GM18526 (cell line): Measurements from ENCODE around the gene LYZ.

Experiments used
- POLR2A ChIP-seq: IDR thresholded peaks from 3 replicates; pipeline ENCODE4 v1.6.1; 2011; ENCODE audit not compliant: insufficient read length; ENCODE audit errors: extremely low read depth

LYZ gene

DNA sequence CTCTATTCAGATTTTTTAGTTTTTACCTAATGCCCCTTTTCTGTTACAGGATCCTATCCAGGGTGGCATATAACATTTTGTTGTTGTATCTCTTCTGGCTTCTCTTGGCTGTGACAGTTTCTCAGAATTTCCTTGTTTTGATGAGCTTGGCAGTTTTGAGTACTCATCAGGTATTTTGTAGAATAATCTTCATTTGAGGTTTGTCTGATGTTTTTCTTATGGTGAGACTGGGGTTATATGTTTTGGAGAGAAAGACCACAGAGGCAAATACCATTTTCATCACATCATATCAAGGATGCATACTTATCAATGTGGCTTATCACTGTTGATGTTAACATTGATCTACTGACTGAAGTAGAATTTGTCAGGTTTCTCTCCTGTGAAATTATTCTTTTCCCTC is 14.0 kb upstream of the LYZ start:
- no peak for TF ChIP-seq POLR2A

DNA sequence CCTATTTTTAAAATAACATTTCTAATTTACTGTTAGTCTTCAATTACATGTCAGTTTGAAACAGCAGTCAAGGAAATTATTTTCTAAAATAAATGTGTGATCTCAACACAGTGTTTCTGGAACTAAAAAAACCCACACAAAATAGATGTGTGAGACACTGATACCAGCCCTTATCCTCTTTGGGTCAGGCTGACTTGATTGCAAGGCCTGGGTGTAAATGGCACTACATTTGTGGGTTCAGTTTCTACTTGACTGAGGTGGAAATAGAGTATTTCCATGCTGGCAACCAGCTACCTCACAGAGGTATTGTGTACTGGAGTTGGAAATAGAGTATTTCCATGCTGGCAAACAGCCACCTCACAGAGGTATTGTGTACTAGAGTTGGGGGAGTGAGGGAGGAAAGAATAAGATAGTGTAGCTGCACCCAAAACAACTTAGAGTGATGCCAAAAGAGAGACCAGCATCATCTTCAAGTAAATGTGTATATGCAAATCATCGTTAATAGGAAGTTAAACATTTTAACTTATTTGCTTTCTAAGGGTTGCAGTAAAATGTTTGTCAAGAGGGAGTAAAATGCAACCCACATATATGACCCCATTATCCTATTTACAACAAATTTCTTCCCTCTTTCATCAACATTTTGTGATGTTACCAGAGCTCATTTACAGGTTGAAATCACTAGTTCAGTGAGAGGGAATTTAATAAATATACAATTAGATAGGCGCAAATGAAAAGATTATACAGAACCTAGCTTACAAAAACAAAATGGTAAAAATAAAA is 10.7 kb upstream of the LYZ start:
- TF ChIP-seq POLR2A = no peak

DNA sequence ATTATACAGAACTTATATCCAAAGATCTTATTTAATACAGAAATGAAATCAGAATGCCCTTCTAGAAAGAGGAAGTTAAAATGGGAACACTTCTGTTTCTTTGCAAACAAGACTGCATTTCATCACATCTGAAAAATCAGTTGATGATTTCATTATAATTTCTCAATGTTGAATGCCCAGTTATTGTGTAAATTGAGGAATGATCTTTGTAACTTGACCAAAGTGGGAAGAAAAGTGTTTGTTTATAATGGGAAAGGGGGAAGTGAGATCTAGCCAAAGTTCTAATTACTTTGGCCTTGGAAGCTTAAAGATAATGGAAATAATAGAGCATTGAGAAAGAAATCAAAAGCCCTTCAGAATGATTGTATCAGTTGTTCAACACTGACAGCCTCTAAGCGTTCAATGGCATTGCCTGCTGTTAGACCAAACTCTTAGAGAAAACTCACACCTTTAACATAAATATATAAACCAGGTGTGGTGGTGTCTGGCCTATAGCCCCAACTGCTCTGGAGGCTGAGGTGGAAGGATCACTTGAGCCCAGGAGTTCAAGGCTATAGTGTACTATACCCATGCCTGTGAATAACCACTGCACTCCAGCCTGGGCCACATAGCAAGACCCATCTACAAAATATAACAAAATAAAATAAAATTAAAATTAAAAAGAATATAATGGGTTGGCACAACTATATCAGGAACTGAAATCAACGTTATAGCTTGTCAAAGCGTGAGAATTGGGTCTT is 9.9 kb upstream of the LYZ start:
- no peak for TF ChIP-seq POLR2A

DNA sequence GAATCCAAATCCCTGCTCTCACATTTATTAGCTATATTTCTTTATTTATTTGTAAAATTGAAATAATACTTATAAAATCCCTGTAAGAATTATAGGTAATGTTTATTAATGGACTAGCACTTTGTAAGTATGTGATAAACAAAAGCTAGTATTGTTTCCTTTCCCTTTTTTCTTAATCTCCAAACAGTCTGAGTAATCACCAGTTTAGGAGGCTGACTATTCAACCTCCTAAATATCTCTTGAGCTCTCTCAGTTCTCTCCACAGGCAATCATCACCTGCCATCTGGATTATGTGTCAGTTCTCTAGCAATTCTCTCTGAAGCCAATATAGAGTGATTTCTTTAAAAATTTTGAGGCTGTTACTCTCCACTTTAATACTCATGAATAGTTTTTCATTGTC is 9.2 kb upstream of the LYZ start:
- no peak for TF ChIP-seq POLR2A

DNA sequence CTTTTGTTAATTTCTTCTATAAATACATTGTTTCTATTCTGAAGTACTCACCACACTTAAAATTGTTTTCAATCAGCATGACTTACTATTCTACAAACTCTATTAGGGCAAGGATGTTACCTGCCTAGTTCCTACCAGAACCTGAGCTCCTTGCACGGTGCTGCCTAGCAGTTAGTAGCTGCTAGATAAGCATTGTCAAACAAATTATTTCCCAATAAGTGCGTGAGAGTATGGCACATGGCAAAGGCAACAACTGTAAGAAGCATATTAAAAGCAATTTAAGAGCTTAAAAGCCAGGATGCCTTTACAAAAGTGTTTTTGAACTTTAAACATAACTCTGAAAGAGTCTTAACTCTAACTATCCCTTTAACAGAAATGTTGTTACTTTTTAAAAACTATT is 8.2 kb upstream of the LYZ start:
- TF ChIP-seq POLR2A = no peak

DNA sequence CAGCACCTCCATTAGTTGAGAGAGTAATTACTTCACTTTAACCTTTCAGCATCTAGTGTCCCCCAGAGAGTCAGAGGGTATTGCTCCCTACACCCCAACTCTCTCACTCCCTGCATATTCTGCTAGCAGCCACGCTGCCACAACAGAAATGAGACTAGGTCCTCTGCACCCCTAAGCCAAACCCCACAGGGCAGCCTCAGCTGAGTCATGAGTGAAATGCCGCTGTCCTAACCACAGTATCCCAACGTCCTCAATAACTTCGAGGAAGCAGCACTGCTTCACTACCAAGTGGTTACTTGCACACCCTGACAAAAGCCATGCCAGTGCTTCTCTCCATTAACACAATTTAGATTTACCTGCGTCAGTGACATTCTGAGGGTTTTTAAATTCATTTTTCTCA is 6.9 kb upstream of the LYZ start:
- no peak for TF ChIP-seq POLR2A

DNA sequence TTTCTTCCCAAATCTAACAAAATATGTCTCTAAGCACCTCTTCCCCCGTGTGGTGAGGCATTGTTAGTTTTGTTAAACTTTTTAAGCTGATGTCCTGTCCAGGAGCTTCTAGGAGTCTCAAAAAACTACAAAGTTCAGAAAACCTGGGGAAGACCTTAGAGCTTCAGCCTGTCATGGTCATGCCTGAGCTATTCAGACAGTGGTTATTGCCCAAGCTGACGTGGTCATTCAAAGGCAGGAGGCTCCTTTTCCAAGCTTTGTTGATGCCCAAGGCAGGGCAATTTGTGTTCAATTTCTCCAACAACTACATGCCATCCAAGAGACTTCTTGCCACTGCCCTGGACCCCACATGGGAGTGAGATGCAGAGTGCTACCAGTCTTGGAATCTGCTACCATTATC is 5.8 kb upstream of the LYZ start:
- TF ChIP-seq POLR2A = no peak

DNA sequence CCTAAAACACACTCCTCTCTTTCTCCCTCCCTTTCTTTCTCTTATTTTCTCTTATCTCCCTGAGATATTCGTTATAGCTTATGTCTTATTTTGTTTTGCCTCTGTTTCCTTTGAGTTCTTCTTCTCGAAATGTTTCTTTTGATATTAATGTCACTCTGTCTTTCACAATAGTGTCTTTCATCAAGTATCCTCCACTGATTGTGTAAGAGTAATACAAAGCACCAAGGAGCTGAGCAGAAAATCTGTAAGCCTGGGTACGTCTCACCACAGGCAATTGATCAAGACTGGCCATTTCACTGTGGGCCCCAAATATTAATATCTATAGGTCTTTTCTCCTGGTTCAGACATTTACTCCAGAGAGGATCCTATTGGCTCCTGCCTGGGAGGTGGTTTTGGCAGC is 4.8 kb upstream of the LYZ start:
- no peak for TF ChIP-seq POLR2A

DNA sequence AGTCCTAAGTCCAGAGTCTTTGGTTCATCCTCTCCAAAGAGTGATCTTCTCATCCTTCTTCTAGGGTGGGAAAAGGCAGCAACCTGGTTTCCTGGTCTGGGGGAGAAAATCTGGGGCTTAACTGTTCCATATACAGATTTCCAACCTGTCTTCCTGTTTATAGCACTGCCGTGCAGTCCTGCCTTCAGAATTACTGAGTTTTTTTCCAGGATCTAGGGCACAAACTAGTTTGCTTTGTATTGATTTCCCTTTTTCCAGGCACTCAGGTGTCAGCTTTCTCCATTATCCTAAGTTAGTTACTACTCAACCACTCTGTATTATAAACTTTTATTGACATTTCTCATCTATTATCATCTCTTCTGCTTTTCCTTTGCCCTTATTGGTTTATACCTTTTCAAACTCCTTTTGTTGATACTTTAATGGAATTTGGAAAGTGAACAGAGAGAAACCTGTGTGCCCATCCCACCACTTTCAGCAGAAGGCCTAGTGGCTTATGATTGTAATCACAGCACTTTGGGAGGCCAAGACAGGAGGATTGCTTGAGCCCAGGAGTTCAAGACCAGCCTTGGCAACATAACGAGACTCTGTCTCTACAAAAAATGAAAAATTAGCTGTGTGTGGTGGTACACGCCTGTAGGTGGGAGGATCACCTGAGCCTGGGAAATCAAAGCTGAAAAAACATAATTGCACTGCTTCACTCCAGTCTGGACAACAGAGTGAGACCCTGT is 4.1 kb upstream of the LYZ start:
- TF ChIP-seq POLR2A = no peak

DNA sequence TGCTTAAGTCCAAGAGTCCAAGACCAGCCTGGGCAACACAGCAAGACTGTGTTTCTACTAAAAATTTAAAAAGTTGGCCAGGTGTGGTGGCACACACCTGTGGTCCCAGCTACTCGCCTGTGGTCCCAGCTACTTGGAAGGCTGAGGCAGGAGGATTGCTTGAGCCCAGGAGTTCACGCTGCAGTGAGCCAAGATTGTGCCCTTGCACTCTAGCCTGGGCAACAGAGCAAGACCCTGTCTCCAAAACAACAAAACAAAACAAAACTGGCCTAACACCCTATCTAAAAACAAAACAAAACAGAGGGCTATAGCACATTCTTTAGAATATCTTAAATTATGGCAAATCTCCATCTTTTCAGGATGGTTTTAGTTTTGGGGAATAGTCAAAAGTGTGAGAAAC is 3.1 kb upstream of the LYZ start:
- no peak for TF ChIP-seq POLR2A

DNA sequence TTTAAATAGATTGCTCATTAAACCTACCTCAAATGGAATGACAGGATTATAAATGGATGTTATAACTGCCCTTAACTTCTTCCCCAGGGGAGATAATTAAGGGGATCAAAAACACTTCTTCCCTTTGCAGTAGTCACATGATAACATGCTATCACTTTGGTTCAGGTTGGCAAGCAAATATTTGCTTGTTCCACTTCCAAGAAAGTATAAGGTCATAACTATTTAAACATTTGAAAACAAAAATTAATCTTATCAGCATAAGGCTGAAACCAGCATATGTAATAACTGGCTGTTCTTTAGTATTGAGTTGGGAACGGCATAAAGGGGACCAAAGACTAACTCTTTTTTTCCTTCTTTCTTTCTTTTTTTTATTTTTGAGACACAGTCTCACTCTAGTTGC is 2.4 kb upstream of the LYZ start:
- no peak for TF ChIP-seq POLR2A

DNA sequence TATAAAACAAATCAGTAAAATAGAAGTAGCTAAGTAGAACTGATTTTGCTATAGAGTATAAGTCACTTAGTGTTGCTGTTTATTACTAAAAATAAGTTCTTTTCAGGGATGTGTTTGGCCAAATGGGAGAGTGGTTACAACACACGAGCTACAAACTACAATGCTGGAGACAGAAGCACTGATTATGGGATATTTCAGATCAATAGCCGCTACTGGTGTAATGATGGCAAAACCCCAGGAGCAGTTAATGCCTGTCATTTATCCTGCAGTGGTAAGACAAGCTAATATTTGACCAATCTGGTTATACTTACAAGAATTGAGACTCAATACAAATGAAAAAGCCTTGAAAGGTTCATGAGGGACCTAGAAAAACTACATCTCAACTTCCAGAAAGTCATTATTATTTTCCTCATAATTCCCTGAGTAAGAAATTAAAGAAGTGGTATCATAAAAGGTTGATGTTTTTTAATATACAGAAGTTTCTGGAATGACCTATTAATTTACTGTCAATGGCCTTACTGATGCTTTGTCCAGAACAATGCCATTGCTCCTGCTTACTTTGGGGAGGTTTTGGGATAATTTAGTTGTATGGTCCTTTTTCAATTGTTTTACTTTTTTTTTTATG is 1.9 kb downstream of the LYZ start:
- no peak for TF ChIP-seq POLR2A

DNA sequence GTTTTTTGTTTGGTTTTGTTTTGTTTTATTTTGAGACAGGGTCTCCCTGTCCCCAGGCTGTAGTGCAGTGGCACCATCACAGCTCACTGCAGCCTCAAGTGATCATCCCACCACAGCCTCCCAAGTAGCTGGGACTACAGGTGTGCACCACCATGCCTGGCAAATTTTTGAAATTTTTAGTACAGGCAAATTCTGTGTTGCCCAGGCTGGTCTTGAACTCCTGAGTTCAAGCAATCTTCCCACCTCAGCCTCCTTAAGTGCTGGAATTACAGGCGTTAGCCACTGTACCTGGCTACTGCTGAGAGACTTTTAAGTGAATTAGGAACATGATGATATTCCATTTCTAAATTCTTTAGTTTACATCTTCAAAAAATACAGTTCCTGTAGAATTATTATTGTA is 2.6 kb downstream of the LYZ start:
- TF ChIP-seq POLR2A = no peak

DNA sequence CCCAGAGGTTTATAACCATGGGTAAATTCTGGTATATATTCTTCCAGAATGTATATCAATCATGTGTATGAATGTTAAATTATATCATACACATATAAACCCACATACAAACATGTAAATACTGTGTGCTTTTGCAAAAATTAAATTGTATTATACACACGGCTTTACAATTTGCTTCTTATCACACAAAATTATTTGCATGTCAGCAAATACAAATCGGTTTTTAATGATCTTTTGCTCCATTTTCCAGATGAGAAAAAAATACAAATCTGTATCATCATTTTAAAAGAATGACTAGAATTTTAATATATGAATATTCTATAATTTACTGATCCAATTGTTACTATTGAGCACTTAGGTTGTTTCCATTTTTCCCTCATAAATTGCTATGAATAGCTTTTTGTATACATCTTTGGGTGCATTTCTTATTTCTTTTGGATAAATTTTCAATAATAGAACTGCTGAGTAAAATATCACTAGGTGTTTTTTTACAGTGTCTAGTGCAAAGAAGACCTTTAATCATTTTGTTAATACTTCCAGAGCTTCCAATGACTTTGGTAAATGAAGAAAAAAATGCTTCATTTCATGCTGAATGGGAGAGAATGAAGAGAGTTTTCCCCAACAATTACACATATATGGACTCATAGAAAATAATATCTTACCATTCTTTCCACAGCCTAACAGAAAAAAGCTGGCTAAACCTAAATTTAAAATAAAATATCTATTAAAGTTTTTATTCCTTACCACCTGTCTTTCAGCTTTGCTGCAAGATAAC is 3.5 kb downstream of the LYZ start:
- no peak for TF ChIP-seq POLR2A

DNA sequence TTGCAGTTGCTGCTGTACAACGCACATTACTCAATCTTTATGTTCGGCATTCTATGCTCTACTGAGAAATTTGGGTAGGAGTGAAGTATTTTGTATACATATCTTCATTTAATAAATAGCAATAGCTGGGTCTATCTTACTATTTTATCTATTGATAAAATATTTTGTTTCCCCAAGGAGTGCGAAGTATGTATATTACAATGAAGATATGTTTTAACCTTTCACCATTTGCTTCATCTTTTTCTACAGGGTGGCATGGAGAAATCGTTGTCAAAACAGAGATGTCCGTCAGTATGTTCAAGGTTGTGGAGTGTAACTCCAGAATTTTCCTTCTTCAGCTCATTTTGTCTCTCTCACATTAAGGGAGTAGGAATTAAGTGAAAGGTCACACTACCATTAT is 4.7 kb downstream of the LYZ start:
- TF ChIP-seq POLR2A = no peak
